Tibial nerve (tissue), 4 donors: ENCODE results near the gene ITGAD.

Experiments used
- CTCF ChIP-seq, 5 experiments: fragments of 200-600 bp in 3 of 5; fragments of 450-650 bp in 2 of 5; sonication (generic) in 3 of 5; IDR thresholded peaks; one replicate each; pipeline ENCODE4 v1.5.1; 2016 to 2019; ENCODE audit warnings: antibody characterized with exemption in 5 of 5, mild to moderate bottlenecking in 3 of 5, moderate library complexity in 2 of 5
- EP300 ChIP-seq, 2 donors: sonication (generic); formaldehyde crosslinking; IDR thresholded peaks; one replicate each; pipeline ENCODE4 v1.6.1; 2017; ENCODE audit warnings: antibody characterized with exemption in 2 of 2, mild to moderate bottlenecking in 1 of 2
- POLR2A ChIP-seq, 2 donors: fragments of 450-650 bp; IDR thresholded peaks; one replicate each; pipeline ENCODE4 v1.6.1; 2017; ENCODE audit warnings: antibody characterized with exemption in 2 of 2, mild to moderate bottlenecking in 2 of 2, moderate library complexity in 2 of 2

- TF ChIP-seq CTCF (IDR thresholded peaks at IDR 0.05) (no peak), POLR2A (IDR thresholded peaks at IDR 0.05) (no peak), EP300 (IDR thresholded peaks at IDR 0.05) (no peak)
These were observed 71.7 kb downstream of the ITGAD start for GRCh38 chr16:31464781-31465260.
